ENCODE measurements around the gene ZNF324. TPM values are rescaled to one million over a fixed set of nuclear protein-coding genes. Genes with fewer than 3 reads are reported as not detected.

ZNF324 gene
- total and polyA plus RNA-seq, 9 of the 15 experiments (the other 6 are each of a cell fraction or from before 2014, with no cell fraction given) = 0.92 to 16.4 (median 5.3) TPM

DNA sequence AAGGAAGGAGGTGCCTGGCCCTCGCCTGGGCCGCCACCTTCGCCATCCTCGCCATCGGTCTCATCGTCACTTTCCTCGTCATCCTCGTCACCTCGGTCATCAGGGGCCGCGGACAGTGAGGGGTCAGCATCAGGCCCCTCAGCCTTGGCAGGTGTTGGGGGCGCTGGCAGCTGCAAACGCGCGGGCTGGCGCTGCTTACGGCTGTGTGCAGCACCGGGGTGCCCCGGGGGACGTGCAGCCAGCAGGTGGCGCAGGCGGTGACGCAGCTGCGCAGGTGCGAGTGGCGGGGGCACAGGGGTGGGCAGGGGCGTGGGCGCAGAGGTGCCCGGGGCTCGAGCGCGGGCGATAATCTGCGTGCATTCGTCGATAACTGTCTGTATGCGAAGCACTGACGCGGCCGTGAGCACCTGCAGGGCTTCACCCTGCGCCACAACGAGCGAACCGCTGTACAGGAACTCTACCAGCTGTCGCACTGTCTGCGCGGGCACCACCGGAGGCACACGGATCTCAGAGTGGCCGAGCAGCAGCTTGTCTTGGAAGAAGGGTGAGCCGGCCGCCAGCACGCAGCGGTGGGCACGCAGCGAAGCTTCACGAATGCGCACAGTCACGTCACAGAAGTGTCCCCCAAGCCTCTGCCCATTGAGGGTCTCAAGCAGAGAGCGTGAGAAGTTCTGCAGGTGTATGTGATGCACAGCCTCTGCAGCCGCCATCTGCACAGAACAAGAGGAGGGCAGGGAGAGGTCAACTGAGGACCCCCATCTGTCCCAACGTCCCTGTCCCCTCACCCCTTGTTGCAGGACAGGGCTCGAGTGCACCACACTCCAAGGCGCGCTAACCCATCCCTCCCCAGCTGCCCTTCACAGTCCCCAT is 50.3 kb downstream of the ZNF324 start:
- ATAC-seq (no peak), DNase-seq (ENCODE audit: extremely low read depth in 1 of 4, low spot score in 3 of 4) (no peak), FAIRE-seq (no peak)
- intact Hi-C loops (cut with micrococcal nuclease) (no loop called here), in situ Hi-C loops (cut with MboI) (no loop called here)
- peak overlapping the region in 1 of 2 experiments; percentile 97; a peak in 1 of 4 replicates for H3K9ac ChIP-seq (ENCODE audit: insufficient read depth in 1 of 2, low read depth in 2 of 2, low read length in 2 of 2)
- H3K4me2 ChIP-seq (ENCODE audit: insufficient read depth, low read length) = no peak overlapping the region
- H3K9me1 ChIP-seq (ENCODE audit: control insufficient read depth, insufficient read depth, low read length) = peaks cover 5% of the 10 kb centered on the region
- no peak overlapping the region for H3K27ac ChIP-seq (ENCODE audit: extremely low read depth, low read depth, low read length)
- no peak overlapping the region for H3K4me3 ChIP-seq
- peaks cover 55% of the 10 kb centered on the region for H3K79me2 ChIP-seq (ENCODE audit: control insufficient read depth, insufficient read depth, low read length)
- BruUV-seq (replicated peaks) = no TSS peak
- no peaks in the 10 kb centered on the region for H3K9me3 ChIP-seq (replicated peaks; ENCODE audit: control insufficient read depth, insufficient read depth, low read depth, low read length)
- ChIA-PET POLR2A (interaction anchor here (0.5 to 1.0 kb wide), 2 partner anchors 26 to 559 kb away, joined by 3 to 4 read pairs; partner anchors contain the start of gene TRIM28), CTCF (ENCODE audit: low intra/inter-chr PET ratio) (interaction anchor here (0.6 kb wide), 1 partner anchor 220 kb away, joined by 3 read pairs; no protein-coding TSS in a partner anchor)
- H2AFZ ChIP-seq (ENCODE audit: low read depth, low read length) = no peak overlapping the region
- peaks cover 31% of the 10 kb centered on the region; the same call in 2 of the 3 replicates for H3K36me3 ChIP-seq (ENCODE audit: control insufficient read depth, insufficient read depth, low read length)
- H4K20me1 ChIP-seq (replicated peaks; ENCODE audit: control insufficient read depth, insufficient read depth, low read length) = no peaks in the 10 kb centered on the region
- peaks cover 9 to 66% of the 10 kb centered on the region in 2 experiments for H3K4me1 ChIP-seq (replicated peaks in 1 of 2; ENCODE audit: control insufficient read depth in 2 of 2, insufficient read depth in 2 of 2, low read length in 2 of 2)
- 94% methylated on average over 33 of the region's 65 CpGs for WGBS (ENCODE audit: insufficient coverage, low coverage, missing lambda C conversion rate)
- no peaks in the 10 kb centered on the region for H3K27me3 ChIP-seq (ENCODE audit: control insufficient read depth in 2 of 2, insufficient read depth in 2 of 2, low read length in 2 of 2)
- TF ChIP-seq HEY1 (CRISPR knock-in tag; IDR thresholded peaks at IDR 0.05; ENCODE audit: borderline replicate concordance) = no peak
- TF ChIP-seq KLF10 (CRISPR knock-in tag; IDR thresholded peaks at IDR 0.05) = no peak
- TF ChIP-seq SMARCC2 (IDR thresholded peaks at IDR 0.05; ENCODE audit: low read depth) = no peak
- TF ChIP-seq ZNF280B (CRISPR knock-in tag; IDR thresholded peaks at IDR 0.05) = no peak
- TF ChIP-seq, protein P1, sequence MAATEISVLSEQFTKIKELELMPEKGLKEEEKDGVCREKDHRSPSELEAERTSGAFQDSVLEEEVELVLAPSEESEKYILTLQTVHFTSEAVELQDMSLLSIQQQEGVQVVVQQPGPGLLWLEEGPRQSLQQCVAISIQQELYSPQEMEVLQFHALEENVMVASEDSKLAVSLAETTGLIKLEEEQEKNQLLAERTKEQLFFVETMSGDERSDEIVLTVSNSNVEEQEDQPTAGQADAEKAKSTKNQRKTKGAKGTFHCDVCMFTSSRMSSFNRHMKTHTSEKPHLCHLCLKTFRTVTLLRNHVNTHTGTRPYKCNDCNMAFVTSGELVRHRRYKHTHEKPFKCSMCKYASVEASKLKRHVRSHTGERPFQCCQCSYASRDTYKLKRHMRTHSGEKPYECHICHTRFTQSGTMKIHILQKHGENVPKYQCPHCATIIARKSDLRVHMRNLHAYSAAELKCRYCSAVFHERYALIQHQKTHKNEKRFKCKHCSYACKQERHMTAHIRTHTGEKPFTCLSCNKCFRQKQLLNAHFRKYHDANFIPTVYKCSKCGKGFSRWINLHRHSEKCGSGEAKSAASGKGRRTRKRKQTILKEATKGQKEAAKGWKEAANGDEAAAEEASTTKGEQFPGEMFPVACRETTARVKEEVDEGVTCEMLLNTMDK (IDR thresholded peaks at IDR 0.05; ENCODE audit: borderline replicate concordance, insufficient read depth, low read depth, low read length, poor library complexity, severe bottlenecking) = no peak
- peak; percentile 59 for TF ChIP-seq POLR2G (IDR thresholded peaks at IDR 0.05; ENCODE audit: low read depth, low read length)
- TF ChIP-seq CHCHD3 (CRISPR knock-in tag; IDR thresholded peaks at IDR 0.05) = no peak
- TF ChIP-seq RBFOX2 (IDR thresholded peaks at IDR 0.05; ENCODE audit: low read depth, low read length) = peak; percentile 54

All from K562 (cell line).